ENCODE data around the gene SELENOT. TPM values are rescaled to one million over a fixed set of nuclear protein-coding genes. Genes with fewer than 3 reads are reported as not detected.

SELENOT gene
- total RNA-seq, 3 donors from 2014 or later (not counting 1 experiment from before 2014, with no cell fraction given) = 121 to 142 (median 133) TPM

- Histone ChIP-seq H3K27me3 (ENCODE audit: control insufficient read depth, insufficient read depth, low read length) (no peaks in the 10 kb centered on the region), H3K36me3 (ENCODE audit: control insufficient read depth, insufficient read depth, low read length) (peaks cover 45% of the 10 kb centered on the region), H3K4me3 (ENCODE audit: low read length) (no peak overlapping the region), H3K9me3 (ENCODE audit: control insufficient read depth, insufficient read depth, low read length) (no peaks in the 10 kb centered on the region), H3K27ac (ENCODE audit: low read length) (no peak overlapping the region), H3K4me1 (ENCODE audit: control insufficient read depth, insufficient read depth, low read length) (no peaks in the 10 kb centered on the region)
- DNase-seq (no peak), ATAC-seq (no peak)
- peaks cover 11% of the 10 kb centered on the region for H3K36me3 Mint-ChIP-seq
- H3K27me3 Mint-ChIP-seq (ENCODE audit: low read depth in 2 of 2) = no peaks in the 10 kb centered on the region
- H3K9me3 Mint-ChIP-seq = no peaks in the 10 kb centered on the region
- peak overlapping the region in 1 of 2 donors; percentile 35 for H3K27ac Mint-ChIP-seq
- intact Hi-C loops (cut with micrococcal nuclease) = no loop called here
- no peak overlapping the region for H3K4me3 Mint-ChIP-seq
- no CpG with 5 or more reads among the region's 1 CpG for WGBS (ENCODE audit: insufficient coverage)
- no peak for TF ChIP-seq CTCF (IDR thresholded peaks at IDR 0.05)
- H3K4me1 Mint-ChIP-seq = peaks cover 13% of the 10 kb centered on the region in 2 donors
These were observed 45.4 kb upstream of the SELENOT start for GRCh38 chr3:150557725-150558124.

- DNase-seq (no peak), ATAC-seq (no peak)
- H3K4me3 ChIP-seq (ENCODE audit: low read length) = no peak overlapping the region
- intact Hi-C loops (cut with micrococcal nuclease) = no loop called here
- no peaks in the 10 kb centered on the region for H3K9me3 Mint-ChIP-seq
- no peaks in the 10 kb centered on the region for H3K9me3 ChIP-seq (ENCODE audit: control insufficient read depth, insufficient read depth, low read length)
- no peaks in the 10 kb centered on the region for H3K27me3 ChIP-seq (ENCODE audit: control insufficient read depth, insufficient read depth, low read length)
- no peaks in the 10 kb centered on the region for H3K4me1 ChIP-seq (ENCODE audit: control insufficient read depth, insufficient read depth, low read length)
- TF ChIP-seq CTCF (IDR thresholded peaks at IDR 0.05) = no peak
- peaks cover 47% of the 10 kb centered on the region for H3K36me3 ChIP-seq (ENCODE audit: control insufficient read depth, insufficient read depth, low read length)
- H3K27ac Mint-ChIP-seq = no peak overlapping the region
- no peak overlapping the region for H3K27ac ChIP-seq (ENCODE audit: low read length)
- H3K4me3 Mint-ChIP-seq = no peak overlapping the region
- peaks cover 15% of the 10 kb centered on the region for H3K36me3 Mint-ChIP-seq
- H3K4me1 Mint-ChIP-seq = peaks cover 0 to 4% of the 10 kb centered on the region in 2 donors
- no peaks in the 10 kb centered on the region for H3K27me3 Mint-ChIP-seq (ENCODE audit: low read depth in 2 of 2)
- WGBS (ENCODE audit: insufficient coverage) = no CpG with 5 or more reads among the region's 2 CpGs
These were observed 38.9 kb upstream of the SELENOT start for GRCh38 chr3:150564243-150564642.

GRCh38 chr3:150567328-150567727 is 35.8 kb upstream of the SELENOT start:
- Histone ChIP-seq H3K27ac (ENCODE audit: low read length) (no peak overlapping the region), H3K4me1 (ENCODE audit: control insufficient read depth, insufficient read depth, low read length) (no peaks in the 10 kb centered on the region), H3K36me3 (ENCODE audit: control insufficient read depth, insufficient read depth, low read length) (peaks cover 63% of the 10 kb centered on the region), H3K27me3 (ENCODE audit: control insufficient read depth, insufficient read depth, low read length) (no peaks in the 10 kb centered on the region), H3K9me3 (ENCODE audit: control insufficient read depth, insufficient read depth, low read length) (no peaks in the 10 kb centered on the region), H3K4me3 (ENCODE audit: low read length) (no peak overlapping the region)
- WGBS (ENCODE audit: insufficient coverage) = 100% methylated on average over 1 of the region's 1 CpG
- no peaks in the 10 kb centered on the region for H3K27me3 Mint-ChIP-seq (ENCODE audit: low read depth in 2 of 2)
- no peak for DNase-seq
- intact Hi-C loops (cut with micrococcal nuclease) = no loop called here
- peaks cover 25% of the 10 kb centered on the region for H3K36me3 Mint-ChIP-seq
- peaks cover 0 to 4% of the 10 kb centered on the region in 2 donors for H3K4me1 Mint-ChIP-seq
- no peak overlapping the region for H3K4me3 Mint-ChIP-seq
- ATAC-seq = no peak
- TF ChIP-seq CTCF (IDR thresholded peaks at IDR 0.05) = no peak
- no peaks in the 10 kb centered on the region for H3K9me3 Mint-ChIP-seq
- no peak overlapping the region for H3K27ac Mint-ChIP-seq

- peaks cover 53% of the 10 kb centered on the region for H3K36me3 ChIP-seq (ENCODE audit: control insufficient read depth, insufficient read depth, low read length)
- H3K4me1 ChIP-seq (ENCODE audit: control insufficient read depth, insufficient read depth, low read length) = no peaks in the 10 kb centered on the region
- Mint-ChIP-seq H3K27ac (peak overlapping the region; percentile 35 to 57), H3K9me3 (no peaks in the 10 kb centered on the region), H3K4me3 (no peak overlapping the region), H3K27me3 (ENCODE audit: low read depth in 2 of 2) (no peaks in the 10 kb centered on the region), H3K4me1 (no peaks in the 10 kb centered on the region), H3K36me3 (no peaks in the 10 kb centered on the region)
- H3K9me3 ChIP-seq (ENCODE audit: control insufficient read depth, insufficient read depth, low read length) = no peaks in the 10 kb centered on the region
- H3K27ac ChIP-seq (ENCODE audit: low read length) = no peak overlapping the region
- H3K4me3 ChIP-seq (ENCODE audit: low read length) = no peak overlapping the region
- H3K27me3 ChIP-seq (ENCODE audit: control insufficient read depth, insufficient read depth, low read length) = no peaks in the 10 kb centered on the region
- DNase-seq = no peak
- intact Hi-C loops (cut with micrococcal nuclease) = no loop called here
- no peak for ATAC-seq
- no peak for TF ChIP-seq CTCF (IDR thresholded peaks at IDR 0.05)
- no CpG with 5 or more reads among the region's 1 CpG for WGBS (ENCODE audit: insufficient coverage)
These were observed 25.3 kb upstream of the SELENOT start for GRCh38 chr3:150577855-150578254.

All from natural killer cell (primary cell).